ENCODE results near the gene HS3ST6.
"Not testable (repeated sequence)": the region's sequence is repeated elsewhere in the genome, so short reads cannot be mapped to it uniquely, and the experiment has no call there.

Gene HS3ST6

GRCh38 chr16:1924095-1924494 lies 5.9 kb upstream of the HS3ST6 start:
- no peak for DNase-seq

DNA sequence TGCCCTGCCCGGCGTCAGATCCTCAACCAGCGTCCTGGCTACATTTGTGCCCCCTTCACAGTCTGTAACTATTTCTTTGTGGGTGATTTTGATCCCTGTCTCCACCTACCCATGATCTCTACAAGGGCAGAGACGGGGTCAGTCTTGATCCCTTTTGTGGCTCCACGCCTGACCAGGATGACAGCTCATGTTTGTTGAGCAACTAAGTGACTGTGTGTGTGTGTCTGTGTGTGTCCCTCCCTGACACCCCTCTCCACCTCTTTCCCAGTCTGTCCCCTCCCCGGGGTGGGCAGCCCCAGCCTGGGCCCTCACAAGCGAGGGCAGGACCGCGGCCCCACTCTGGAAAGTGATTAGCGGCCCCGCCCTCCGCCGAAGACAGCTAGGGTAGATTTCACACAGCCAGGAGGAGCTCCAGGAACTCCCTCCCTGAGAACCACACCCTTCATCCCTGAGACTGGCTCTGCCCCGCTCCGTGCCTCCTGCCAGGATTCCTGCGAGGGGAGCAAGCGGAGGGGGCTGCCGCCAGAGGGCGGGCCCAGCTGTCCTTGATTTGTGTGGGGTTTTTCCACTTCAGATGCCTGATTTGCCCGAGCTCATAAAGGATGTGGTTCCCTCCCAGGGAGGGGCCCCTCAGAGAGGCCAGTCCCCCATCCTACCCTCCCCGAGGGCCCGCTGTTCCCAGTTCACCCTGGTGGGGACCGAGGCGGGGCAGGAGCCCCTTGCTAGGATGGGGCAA lies 5.3 kb upstream of the HS3ST6 start:
- no peak for DNase-seq

GRCh38 chr16:1922357-1922756 lies 4.1 kb upstream of the HS3ST6 start:
- DNase-seq: no peak

- DNase-seq: no peak
Measured at GRCh38 chr16:1920727-1921171, 2.5 kb upstream of the HS3ST6 start.

DNA sequence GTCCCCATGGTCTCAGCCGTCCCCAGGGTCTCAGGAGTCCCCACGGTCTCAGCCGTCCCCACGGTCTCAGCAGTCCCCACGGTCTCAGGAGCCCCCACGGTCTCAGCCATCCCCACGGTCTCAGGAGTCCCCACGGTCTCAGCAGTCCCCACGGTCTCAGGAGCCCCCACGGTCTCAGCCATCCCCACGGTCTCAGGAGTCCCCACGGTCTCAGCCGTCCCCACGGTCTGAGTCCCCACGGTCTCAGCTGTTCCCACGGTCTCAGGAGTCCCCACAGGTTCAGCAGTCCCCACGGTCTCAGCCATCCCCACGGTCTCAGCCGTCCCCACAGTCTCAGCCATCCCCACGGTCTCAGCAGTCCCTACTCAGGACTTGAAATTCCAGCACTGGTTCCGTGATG lies 1.9 kb upstream of the HS3ST6 start:
- not testable (repeated sequence) for DNase-seq

- DNase-seq: no peak
Measured at GRCh38 chr16:1919327-1919998, 1.2 kb upstream of the HS3ST6 start.

DNA sequence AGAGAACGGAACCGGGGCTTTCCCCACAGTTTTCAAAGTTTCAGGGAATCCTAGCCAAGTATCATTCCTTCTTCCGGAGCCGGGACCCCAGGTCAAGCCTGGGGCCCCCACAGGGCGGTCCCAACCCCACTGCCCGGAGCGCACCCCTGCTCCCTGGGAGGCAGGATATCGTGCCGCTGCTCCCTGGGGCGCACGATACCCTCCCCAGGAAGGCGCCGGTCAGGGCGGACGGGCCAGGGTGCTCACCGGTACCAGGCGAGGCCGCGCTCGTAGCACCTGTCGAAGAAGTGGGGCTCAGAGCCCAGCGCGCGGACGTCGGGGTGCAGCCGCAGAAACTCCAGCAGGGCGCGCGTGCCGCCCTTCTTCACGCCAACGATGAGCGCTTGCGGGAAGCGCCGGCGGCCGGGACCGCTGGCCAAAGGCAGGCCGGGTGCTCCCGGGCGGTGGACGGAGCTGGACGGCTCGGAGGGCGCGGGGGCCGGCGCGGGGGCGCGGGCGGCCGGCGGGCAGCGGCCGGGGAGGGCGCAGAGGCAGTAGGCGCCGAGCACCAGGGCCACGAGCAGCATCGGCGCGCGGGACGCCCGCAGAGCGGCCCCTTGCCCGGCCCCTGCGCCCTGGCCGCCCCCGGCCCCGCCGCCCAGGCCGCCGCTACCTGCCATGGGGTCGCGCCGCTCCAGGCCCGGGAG lies 407 bp downstream of the HS3ST6 start:
- no peak for DNase-seq

DNA sequence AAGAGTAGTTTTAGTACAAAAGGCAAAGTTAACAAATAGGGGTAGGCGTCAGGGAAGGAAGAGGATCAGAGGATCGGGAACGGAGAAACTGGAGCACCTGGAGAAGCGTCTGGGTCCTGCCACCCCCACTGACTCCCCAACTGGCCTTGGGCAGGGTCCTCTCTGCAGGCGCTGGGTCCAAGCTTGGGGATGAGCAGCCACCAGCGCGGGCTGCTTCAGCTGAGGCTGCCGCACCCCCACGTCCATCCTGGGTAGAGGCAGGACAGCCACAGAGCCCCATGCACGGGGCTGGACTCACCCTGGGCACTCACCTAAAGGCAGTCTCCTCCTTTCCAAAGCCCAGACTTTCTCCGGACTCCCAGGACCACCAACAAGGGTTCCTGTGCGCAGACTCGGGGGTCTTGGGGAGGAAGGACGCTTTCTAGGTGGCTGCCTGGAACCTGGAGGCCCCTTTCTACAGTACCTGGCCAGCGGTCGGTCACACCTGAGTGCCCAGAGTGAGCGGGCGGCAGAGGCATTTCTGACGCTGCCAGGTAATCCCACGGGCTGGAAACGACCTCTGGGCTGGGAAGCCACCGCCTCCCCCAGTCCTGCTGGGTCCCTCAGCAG lies 1.1 kb downstream of the HS3ST6 start:
- no peak for DNase-seq

DNA sequence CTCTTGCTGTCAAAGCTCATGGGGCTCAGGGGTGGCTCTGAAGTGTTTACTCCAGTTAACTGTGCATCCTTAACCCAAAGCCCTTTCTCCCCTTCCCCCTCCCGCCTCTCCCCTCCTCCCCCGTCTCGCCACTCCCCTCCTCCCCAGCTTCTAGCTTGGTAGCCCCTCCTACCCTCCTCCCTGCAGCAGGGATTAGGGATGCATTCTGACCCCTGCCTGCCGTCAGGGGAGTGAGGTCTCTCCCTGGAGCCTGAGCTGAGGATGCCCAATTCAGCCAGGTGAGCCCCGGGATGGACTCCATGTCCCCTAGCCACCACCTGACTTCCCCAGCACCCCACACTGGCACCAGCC lies 1.6 kb downstream of the HS3ST6 start:
- no peak for DNase-seq

DNA sequence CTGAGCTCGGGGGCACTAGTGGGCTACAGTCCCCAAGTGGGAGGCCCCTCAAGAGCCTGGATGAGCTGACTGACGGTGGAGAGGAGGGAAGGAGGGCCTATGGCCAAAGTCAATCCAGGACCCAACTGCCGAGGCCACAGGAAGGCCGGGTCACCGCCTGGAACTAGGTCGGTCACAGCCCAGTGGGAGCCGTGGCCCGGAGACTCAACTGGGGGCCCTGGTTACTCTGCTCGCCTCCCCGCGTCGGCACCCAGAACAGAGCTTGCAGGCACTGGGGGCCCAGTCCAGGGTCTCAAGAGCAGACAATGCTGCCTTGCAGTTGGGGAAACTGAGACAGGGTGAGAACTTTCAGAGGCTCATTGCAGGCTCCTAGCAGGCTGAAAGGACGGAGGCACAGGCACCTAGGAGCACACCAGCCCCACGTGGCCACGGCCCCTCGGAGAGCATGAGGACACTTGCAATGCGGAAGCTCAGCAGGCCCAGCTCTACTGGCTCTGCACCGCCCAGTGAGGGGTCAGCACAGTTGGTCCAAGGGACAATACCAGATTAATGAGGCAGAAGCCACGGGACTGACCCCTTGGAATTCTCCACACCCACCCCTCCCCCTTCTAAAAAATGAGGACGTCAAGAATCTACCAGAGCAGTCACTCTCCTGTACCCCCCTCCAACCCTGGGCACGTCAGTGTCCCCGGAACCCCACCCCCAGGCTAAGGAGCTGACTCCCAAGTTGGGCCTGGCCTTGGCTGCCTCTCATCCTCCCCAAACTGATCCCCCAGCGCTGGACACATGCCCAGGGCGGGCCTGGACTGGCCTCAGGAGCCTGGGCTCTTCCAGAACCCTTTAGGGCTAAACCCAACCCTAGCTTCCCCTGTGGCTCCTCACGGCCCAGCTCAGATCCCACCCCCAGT lies 2.2 kb downstream of the HS3ST6 start:
- no peak for DNase-seq

DNA sequence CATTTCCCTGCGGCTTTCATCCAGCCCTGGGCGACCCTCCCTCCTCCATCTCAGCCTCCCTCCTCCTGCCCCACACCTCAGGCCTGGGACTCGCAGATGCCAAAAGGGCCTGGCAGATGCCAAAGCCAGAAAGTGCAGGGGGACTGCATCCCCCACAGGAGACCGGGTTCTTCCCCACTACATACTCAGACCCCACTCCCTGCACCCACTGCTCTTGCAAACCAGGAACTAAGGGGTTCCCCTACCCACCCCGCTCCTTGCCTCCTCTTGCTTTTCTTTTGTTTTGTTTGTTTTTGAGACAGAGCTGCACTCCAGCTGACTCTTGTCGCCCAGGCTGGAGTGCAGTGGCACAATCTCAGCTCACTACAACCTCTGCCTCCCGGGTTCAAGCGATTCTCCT lies 3.2 kb downstream of the HS3ST6 start:
- no peak for DNase-seq

DNA sequence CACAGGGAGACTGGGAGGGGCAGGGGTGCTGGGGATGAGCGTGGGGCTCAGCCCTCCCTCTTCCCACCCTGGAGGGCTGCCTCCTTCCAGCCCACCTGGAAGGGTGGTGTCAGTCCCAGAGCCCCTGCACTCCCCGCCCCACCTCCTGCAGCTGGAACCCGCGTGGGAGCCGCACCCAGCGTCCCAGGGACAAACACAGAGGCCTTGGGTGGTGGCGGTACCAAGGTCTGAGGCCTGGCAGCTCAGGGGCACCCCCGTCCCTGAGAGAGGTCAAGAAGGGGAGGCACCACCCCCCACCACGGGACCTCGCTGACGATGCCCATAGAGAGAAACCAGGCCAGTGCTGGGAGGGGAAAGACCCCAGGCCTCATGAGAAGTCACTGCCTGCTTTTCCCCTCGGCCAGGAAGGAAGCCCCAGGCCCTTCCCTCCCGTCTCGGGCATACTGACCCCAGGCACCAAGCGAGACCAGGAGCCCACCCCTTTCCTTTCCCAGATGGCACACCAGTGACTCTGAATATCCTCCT lies 4.1 kb downstream of the HS3ST6 start:
- no peak for DNase-seq

GRCh38 chr16:1913327-1914083 lies 4.7 kb downstream of the HS3ST6 start:
- DNase-seq: no peak

GRCh38 chr16:1912215-1912543 lies 6.0 kb downstream of the HS3ST6 start:
- no peak for DNase-seq

- DNase-seq: no peak
Measured at GRCh38 chr16:1911467-1912214, 6.6 kb downstream of the HS3ST6 start.

DNA sequence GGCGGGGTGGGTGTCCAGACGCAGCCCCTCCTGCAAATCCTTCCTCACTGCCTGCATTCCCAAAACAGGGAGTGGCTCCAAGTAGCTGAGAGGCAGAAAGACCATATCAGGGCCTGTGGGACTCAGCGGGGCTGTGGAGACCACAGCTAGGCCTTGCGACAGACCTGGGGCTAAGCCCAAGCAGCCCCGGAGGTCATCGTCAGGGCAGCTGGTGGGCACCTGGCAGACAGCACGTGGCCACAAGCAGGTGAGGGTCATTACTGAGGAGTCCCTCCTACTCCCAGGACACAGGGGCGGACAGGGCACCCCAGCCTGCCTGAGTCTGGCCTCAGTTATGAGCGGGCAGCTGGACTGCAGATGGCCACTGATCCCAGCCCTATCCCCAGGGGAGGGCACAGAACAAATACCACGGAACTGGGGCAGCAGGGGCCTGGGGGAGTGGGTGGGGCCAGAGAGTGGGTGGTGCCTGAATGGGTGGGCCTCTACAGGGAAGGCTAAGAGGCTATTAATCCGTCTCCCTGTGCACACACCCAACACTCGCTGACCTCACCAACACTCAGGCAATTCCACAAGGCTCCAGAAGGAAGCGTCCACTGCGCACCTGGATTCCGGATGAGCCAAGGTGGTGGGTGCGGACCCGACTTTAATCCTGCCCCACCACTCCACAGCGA lies 8.5 kb downstream of the HS3ST6 start:
- DNase-seq: no peak

DNA sequence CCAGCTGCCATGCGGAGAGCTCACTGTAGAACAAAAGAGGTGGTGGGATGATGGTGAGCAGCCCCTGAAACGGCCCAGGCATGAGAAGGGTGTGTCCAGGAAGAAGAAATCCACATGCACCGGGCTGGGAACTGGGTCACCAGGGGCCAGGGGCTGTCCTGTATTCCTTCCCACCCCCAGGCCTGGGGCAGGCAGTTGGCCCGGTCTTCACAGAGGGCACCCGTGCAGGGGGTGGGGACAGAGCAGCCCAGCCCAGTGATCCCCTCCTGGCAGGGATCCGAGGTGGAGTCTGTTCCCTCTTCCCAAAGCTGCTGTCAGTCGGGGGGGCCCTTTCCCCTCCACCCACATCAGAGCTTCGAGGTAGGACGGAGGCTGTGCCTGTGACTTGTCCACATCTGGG lies 9.2 kb downstream of the HS3ST6 start:
- DNase-seq: no peak

DNA sequence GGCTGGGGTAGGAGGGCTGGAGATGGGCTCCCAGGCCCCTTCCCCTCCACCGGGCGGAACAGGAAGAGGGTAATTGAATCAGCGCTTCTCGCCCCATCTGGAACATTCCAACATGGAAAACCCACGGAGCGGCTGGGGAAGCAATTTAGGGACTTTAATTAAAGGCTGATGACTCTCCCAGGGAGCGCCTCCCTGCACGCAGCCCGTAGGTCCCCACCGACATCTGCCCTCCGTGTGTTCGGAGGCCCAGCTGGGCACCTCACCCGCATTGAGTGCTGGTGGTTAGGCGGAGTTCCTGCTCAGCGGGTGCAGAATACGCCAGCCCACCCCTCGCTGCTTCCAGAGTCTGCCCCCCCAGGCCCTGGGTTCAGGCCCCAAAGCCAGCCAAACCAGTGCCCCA lies 10.0 kb downstream of the HS3ST6 start:
- DNase-seq: no peak

GRCh38 chr16:1907226-1907860 lies 10.9 kb downstream of the HS3ST6 start:
- no peak for DNase-seq

- no peak for DNase-seq
Measured at GRCh38 chr16:1906846-1907165, 11.4 kb downstream of the HS3ST6 start.
